Globus pallidus (tissue), 1 donor: ENCODE results near the gene GPRC5A.

Experiments used
- DNase-seq: peaks from one replicate; pipeline ENCODE4 v3.0.0-alpha.2; 2015; ENCODE audit warnings: low spot score

Gene GPRC5A

DNA sequence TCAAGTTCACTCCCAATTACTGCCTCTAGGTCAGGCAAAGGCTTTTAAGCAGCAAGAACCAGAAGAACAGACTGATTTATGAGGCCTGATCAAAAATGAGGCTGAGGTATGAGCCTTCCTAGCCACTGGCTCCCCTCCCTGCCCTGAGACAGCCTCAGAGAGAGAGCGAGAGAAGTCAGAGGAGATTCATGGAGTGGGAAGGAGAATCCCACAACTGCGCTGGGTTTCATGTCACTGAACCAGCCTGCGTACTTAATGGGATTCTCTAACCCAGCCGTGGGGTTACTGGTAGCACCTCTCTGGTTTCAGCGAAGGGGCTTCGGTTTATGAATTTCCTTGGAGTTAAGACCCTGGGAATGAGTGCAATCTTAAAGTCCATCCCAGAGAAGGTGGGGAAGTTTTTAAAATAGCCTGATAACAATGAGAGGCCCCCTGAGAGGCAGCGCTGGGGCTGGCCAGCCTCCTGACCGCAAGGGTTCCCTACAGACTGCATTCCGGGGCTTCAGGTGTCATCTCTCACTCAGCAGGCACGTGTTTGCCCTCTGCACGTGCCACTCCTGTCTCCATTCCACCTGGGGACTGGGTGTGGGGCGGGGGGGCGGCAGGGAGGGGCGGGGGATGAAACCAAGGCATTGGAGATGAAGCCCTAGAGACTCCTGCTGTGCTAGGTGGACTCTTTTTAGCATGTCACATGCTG lies 6.1 kb upstream of the GPRC5A start:
- DNase-seq: no peak

GRCh38 chr12:12887471-12887870 lies 3.9 kb upstream of the GPRC5A start:
- no peak for DNase-seq

GRCh38 chr12:12889701-12890100 lies 1.7 kb upstream of the GPRC5A start:
- DNase-seq: no peak

GRCh38 chr12:12890543-12891079 lies 751 bp upstream of the GPRC5A start:
- DNase-seq: no peak

DNA sequence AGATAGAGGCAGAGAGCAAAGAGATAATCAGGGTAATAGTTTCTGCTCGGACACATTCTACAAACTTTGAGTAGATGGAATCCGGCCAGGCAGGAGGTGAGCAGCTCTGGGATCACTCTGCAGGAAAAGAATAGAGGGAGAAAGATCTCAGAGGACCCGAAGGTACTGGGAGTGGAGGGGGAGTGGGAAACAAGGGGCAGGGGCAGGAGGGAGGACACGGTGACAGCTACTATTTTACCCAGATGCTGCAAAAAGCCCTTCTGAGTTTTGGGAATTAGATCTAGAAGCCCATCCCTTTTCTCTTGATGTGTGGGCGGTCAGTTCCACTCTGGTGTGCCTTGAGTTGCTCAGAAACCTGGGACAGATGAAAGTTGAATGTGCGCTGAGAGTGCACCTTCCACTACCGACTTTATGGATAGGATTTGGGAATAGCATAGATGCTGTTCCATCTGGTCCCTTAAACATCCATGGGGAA lies 556 bp downstream of the GPRC5A start:
- no peak for DNase-seq

DNA sequence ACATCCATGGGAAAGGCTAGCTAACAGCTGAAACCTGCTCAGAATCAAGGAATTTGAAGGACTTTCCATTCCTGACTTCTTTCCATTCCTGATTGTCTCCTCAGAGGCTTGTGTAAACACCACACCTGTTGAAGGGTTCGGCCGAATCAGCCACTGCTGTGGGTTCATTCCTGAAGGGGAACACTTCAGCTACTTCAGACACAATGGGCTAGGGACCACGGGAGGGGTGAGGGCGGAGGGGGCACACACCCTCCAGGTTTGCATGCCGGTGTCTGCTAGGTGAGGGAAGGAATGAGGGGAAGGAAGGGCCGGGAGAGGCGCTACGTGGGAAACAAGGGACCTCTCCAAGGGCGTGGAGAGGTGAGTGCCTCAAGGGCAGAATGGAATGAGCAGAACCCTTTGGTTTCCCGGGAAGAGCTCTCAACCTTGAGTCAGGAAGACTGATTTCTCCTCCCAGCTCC lies 1.3 kb downstream of the GPRC5A start:
- DNase-seq: no peak

DNA sequence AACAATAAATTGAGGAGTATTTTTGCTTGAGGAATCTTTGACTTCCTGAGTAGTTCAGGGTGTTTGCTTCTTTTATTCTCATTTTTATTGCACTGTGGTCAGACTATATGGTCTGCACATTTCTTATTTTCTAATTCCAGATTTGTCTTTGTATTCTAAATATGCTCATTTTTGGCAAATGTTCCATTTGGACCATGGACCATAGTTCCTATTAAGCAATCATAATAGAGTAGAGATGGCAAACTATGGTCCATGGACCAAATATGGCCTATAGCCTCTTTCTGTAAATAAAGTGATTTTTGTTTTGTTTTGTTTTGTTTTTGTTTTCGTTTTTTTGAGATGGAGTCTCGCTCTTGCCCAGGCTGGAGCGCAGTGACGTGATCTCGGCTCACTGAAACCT lies 2.1 kb downstream of the GPRC5A start:
- DNase-seq: no peak

DNA sequence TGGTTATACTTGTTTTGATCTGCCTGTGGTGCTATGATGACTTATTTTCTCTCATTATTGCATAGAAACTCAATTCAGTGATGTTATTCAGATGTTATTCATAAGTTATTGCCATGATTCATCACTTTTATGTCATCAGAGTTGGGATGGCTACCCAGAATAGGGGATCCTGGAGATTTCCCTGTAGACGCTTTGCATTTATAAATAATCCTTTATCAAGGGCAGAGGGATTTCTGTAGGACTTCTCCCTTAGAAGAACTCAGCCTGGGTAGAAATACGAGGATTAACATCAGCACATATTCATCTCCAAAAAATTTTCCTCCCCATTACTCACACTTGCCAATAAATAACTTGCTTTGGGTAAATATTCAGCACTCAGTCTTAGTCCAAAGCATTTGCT lies 4.9 kb downstream of the GPRC5A start:
- no peak for DNase-seq

- no peak for DNase-seq
These were observed 5.9 kb downstream of the GPRC5A start for GRCh38 chr12:12897302-12897701.

- no peak for DNase-seq
These were observed 6.9 kb downstream of the GPRC5A start for GRCh38 chr12:12898136-12898717.

- DNase-seq: no peak
These were observed 7.6 kb downstream of the GPRC5A start for GRCh38 chr12:12898911-12899511.

DNA sequence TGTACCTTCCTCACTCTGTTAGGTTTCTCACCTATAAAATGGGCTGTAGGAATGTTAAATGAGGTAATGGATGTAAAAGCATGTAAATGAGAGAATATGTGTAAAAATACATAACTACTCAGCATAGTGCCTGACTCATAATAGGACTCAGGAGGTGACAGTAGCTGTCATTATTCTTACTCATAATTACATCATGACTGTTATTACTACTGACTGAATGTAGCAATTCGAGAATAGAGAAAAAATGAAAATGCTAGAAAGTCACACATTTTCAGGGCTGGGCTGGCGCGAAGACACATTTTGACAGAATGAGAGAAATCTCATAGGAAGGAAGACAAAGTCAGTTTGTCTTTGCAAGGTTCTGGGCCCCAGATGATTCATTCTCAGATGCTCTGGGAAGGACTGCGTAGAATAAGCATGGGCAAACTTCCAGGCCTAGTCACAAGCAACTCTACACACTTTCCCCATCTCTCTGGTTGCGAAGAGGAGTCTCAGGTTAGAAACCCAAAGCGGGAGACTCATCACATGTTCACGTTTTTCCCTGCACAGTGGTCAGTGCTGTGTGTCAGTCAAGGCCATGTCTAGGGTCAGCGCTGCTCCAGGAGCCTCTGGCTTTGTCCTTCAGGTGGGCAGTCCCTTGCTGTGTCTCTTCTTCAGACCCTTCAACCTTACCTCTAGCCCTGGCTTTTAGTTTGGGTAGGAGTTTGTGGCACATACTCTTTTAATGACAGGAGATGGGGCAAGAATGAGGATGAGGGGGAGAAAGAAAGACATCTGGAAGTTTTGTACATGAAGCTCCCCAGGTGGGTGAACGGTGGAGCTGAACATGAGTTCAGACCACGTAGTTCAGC lies 8.4 kb downstream of the GPRC5A start:
- no peak for DNase-seq

- DNase-seq: no peak
These were observed 9.4 kb downstream of the GPRC5A start for GRCh38 chr12:12900786-12901157.

GRCh38 chr12:12901158-12901791 lies 9.9 kb downstream of the GPRC5A start:
- no peak for DNase-seq

DNA sequence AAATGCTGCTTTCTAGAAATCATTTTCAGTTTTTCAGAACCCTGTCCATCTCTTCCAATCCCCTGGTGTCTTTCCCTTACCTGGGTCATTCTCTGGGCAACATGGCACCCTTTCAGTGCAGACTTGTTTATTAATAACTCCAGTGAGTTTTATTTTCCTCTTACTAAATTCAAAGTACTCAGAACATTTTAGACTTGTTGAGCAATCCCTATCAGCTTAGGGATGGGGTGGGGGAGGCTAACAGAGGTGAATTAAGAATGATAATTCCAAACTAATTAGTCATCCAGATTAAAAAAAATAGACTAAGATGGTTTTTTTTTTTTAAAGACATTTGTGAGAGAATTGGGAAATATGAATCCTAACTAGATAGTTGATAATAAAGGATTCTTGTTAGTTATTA lies 10.7 kb downstream of the GPRC5A start:
- no peak for DNase-seq

GRCh38 chr12:12903642-12904609 lies 12.6 kb downstream of the GPRC5A start:
- no peak for DNase-seq

DNA sequence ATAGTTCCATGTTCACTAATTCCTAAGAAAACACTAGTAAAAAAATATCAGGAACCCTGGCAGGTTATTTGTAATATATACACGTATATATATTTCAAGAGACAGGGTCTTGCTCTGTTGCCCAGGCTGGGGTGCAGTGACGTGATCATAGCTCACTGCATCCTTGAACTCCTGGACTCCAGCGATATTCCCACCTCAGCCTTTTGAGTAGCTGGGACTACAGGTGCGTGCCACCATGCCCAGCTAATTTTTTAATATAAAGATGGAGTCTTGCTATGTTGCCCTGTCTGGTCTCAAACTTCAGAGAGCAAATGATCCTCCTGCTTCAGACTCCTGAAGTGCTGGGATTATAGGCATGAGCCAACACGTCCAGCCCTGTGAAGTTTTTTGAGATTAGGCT lies 16.2 kb downstream of the GPRC5A start:
- DNase-seq: no peak

DNA sequence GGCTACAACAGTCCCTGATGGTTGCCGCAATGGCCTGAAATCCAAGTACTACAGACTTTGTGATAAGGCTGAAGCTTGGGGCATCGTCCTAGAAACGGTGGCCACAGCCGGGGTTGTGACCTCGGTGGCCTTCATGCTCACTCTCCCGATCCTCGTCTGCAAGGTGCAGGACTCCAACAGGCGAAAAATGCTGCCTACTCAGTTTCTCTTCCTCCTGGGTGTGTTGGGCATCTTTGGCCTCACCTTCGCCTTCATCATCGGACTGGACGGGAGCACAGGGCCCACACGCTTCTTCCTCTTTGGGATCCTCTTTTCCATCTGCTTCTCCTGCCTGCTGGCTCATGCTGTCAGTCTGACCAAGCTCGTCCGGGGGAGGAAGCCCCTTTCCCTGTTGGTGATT lies 16.9 kb downstream of the GPRC5A start:
- DNase-seq: no peak

DNA sequence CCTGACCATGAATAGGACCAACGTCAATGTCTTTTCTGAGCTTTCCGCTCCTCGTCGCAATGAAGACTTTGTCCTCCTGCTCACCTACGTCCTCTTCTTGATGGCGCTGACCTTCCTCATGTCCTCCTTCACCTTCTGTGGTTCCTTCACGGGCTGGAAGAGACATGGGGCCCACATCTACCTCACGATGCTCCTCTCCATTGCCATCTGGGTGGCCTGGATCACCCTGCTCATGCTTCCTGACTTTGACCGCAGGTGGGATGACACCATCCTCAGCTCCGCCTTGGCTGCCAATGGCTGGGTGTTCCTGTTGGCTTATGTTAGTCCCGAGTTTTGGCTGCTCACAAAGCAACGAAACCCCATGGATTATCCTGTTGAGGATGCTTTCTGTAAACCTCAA lies 17.3 kb downstream of the GPRC5A start:
- DNase-seq: no peak

GRCh38 chr12:12909228-12909994 lies 18.0 kb downstream of the GPRC5A start:
- DNase-seq: no peak
